Bone marrow (tissue), 2 donors: Measurements from ENCODE around the gene MYH9.
A peak's percentile ranks its signal among the peaks of the same experiment; 100 is the strongest.

ENCODE experiments used
- DNase-seq, 2 donors: peaks; one replicate each; lab custom pipeline; 2025; lab: John Stamatoyannopoulos, UW

MYH9 gene

GRCh38 chr22:36386351-36386899 is 1.3 kb downstream of the MYH9 start:
- peak in 1 of 2 donors; percentile 71 for DNase-seq

GRCh38 chr22:36385491-36386350 is 2.0 kb downstream of the MYH9 start:
- no peak for DNase-seq

- peak in 1 of 2 donors; percentile 52 for DNase-seq
These were observed 2.8 kb downstream of the MYH9 start for GRCh38 chr22:36384766-36385481.

GRCh38 chr22:36383110-36383581 is 4.6 kb downstream of the MYH9 start:
- DNase-seq = no peak

- DNase-seq = no peak
These were observed 6.1 kb downstream of the MYH9 start for GRCh38 chr22:36381513-36382128.

GRCh38 chr22:36379593-36380361 is 8.0 kb downstream of the MYH9 start:
- no peak for DNase-seq

GRCh38 chr22:36378869-36379217 is 8.9 kb downstream of the MYH9 start:
- no peak for DNase-seq

- DNase-seq = no peak
These were observed 9.5 kb downstream of the MYH9 start for GRCh38 chr22:36378080-36378868.

GRCh38 chr22:36377022-36377631 is 10.6 kb downstream of the MYH9 start:
- DNase-seq = peak in 1 of 2 donors; percentile 71

- DNase-seq = no peak
These were observed 11.5 kb downstream of the MYH9 start for GRCh38 chr22:36376265-36376664.

GRCh38 chr22:36375071-36375980 is 12.4 kb downstream of the MYH9 start:
- DNase-seq = no peak

GRCh38 chr22:36374603-36375024 is 13.2 kb downstream of the MYH9 start:
- DNase-seq = no peak

GRCh38 chr22:36373258-36373579 is 14.5 kb downstream of the MYH9 start:
- DNase-seq = peak in 1 of 2 donors; percentile 31

- DNase-seq = no peak
These were observed 15.8 kb downstream of the MYH9 start for GRCh38 chr22:36371920-36372319.

GRCh38 chr22:36369922-36370791 is 17.6 kb downstream of the MYH9 start:
- DNase-seq = no peak

- no peak for DNase-seq
These were observed 18.5 kb downstream of the MYH9 start for GRCh38 chr22:36369004-36369921.

GRCh38 chr22:36368359-36368983 is 19.3 kb downstream of the MYH9 start:
- DNase-seq = no peak
